Measurements from ENCODE around the gene CTIF. TPM values are rescaled to one million over a fixed set of nuclear protein-coding genes. Genes with fewer than 3 reads are reported as not detected.
A peak's percentile ranks its signal among the peaks of the same experiment; 100 is the strongest.

The CTIF gene
- total RNA-seq, 1 donor from 2014 or later = 24.9 TPM

DNA sequence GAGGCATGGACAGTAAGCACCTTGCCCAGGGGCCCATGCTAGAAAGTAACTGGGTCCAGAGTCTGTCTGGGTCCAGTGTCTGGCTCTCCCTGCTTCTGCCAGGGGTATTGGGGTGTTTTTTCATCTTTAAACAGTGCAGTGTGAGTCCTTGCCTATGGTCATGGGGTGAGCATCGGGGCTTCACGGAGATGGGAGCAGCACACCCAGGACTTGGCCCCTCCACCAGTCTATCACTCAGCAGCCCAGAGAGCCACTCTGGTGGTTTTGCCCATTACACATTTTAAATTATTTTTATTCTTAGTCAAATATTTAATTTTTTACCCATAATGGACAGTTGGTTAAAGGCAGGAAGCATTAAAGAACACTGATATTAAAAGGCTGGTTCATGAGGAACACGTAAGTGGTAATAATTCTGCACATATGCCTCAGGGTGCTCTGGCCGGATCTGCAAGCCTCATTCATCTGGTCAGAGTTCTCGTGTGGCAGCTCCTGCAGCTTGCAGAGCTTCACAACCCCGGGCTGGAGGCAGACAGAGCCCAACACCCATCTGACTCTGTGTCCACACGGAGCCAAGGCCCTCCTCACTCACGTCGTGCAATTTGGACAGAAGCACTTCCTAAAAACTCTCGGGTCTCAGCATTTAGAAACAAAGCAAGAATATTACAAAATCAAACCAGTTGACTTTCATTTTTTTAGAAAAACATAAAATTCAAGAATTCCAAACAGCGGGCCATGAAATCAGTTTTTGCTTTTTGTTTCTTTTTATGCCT is 204.1 kb downstream of the CTIF start:
- DNase-seq (ENCODE audit: low read depth) = peak; percentile 32

DNA sequence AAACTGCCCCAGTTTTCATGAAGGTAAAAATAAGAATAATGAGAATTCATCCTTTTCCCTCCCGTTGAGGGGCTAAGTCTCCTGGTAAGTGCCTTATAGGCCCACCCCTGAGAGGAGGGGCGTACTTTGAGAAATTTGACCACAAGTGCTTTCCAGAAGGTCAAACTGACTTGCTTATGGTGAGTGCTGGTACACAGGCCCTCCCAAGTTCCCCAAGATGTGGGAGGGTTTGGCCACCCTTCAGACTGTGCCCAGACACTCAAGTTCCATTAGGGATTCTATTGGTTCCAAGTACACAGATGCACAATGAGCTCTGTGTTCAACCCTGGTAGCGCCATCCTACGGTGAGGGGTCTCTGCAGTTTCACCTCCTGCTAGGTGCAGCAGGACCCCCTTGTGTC is 205.1 kb downstream of the CTIF start:
- DNase-seq (ENCODE audit: low read depth) = no peak

DNA sequence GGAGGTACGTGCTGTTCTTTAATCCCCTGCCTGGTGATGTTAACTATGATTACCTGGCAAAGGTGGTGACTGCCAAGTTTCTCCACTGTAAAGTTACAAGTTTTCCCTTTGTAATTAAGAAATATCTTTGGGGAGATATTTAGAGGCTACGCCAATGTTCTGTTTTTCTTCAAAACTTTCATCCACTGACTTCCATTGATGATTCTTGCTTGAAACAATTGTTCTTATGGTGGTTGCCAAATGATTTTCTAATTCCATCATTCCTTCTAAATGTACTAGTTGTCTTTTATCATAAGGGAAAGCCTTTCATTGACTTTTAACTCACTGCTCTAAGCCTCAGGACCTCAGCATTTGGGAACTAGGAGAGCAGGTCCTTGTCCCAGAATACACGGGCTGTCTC is 206.5 kb downstream of the CTIF start:
- DNase-seq (ENCODE audit: low read depth) = no peak

DNA sequence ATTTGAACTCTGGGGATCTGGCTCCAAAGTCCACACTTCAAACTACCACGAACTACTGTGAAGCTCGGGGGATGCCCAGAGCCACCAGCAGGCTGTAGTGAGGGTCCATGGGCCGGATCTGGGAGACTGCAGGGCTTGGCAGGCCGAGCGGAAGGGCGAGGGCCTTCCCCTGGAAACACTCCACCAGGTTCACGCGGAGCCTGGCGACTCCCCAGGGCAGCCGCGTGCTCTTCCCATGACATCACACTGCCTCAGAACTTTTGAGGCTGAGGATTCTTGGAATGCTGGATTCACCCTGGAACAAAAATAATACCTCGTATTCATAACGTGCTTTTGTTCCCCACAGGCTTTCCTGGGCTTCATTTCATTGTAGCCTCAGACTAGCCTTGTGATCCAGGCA is 210.9 kb downstream of the CTIF start:
- DNase-seq (ENCODE audit: low read depth) = peak; percentile 83

DNA sequence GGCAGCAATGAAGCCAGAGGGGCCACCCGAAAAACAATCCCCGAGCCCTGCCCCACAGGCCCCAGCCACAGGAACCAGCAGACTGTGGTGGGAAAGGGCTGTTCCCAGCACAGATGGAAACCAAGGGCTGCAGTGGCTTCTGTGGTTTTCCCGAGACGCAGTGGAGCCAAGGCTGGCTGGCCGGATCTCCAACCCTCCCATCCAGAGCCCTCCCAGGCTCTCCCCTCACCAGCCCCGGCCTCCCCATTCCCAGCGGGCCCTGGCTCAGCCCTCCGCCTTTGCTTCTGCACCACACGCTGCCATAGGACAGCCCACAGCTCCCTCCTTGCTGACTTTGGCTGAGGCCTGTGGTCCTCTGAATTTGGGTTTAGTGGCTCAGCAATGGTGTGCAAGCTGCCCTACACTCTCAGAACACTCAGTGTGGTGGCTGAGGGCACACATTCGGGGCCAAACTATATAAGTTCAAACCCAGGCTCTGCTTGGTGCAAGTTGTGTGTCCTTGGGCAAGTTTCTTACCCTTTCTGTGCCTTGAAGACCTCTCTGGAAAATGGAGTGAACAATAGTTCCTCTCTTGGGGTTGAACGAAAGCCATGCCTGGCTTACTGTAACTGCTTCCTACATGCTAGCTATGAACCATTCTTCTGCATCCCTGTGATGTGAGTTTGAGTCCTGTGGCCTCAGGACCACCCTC is 211.8 kb downstream of the CTIF start:
- peak; percentile 90 for DNase-seq (ENCODE audit: low read depth)

DNA sequence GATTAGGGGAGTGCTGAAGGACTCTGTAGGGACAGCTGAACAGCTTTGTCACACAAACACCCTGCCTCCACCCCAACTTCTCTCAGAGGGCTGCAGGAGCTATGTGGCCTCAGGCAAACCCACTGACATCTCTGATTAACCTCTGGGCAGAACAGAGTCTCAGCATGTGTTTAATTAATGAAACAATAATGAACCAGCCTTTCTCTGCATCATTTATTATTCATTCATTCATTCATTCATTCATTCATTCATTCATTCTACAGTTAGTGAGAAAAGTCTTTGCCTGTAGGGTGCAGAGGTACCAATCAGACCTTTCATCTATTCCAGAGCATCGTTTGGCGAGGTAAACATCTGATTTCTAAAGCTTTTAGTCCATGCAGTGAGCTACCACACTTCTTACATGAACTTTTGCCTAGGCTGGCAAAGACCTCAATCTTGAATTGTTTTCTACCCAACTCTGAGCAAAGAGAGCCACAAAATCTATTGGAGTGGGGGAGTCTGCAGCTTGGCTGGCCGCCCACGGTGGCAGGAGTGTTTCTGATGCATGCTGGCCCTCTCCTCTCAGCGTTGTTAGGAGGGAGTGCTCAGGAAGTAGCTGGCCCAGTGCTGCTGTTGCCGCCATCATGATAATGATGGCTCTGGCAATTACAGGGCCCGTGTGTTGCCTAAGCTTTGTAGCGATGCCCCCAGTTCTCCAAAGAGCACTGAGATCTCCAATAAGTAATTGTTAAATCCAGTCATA is 213.1 kb downstream of the CTIF start:
- DNase-seq (ENCODE audit: low read depth) = no peak

DNA sequence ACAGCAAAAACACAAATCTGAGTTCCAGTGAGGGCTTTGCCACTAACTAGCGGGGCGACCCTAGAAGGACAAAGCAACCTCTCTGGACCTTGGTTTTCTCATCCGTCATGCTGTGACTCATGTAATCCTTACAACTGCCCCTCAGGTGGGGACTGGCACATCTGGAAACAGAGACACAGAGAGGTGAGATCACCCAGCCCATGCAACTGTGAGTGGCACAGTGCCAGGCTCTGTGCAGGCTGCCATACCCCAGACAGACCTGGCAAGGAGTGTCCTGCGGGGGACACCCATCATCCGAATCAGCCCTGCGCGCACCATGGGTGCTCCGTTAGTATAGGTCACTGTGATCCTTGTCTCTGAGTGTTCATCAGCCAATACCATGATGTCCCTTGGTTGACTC is 213.6 kb downstream of the CTIF start:
- DNase-seq (ENCODE audit: low read depth) = no peak

DNA sequence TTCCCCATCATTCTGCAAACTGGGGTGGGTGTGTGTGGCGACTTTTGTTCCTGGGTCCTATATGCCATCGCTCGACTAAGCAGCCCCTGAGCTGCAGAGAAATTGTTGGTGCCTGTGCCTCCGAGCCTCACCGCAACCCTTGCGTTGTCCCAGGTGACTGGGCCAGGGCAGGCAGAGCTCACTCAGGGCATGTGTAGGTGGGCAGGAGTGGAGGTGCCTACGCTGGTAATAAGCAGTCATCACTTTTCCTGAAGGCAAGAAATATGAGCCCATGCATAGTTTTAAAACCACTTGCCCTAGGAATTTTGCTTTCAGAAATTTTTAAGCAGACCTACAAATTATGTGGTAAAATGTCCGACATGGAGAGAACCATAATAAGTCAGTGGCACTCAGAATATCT is 214.1 kb downstream of the CTIF start:
- no peak for DNase-seq (ENCODE audit: low read depth)

DNA sequence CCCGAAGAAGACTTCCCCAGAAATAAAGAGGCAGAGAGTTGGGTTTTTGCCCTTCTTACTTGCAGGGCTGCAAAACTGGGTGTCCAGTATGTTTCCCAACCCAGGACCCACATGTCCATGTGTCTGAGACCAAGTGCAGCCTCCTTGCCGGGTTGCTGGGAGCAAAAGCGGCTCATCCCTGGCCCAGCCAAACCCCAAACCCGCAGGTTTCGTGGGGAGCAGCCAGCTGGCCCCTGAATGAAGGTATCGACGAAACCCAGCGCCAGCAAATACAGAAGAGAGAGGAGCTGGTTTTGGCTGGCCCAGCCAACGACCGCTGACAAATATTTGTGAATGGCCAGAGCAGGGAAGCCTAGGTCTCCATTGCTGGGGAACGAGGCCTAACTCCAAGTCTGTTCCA is 214.9 kb downstream of the CTIF start:
- DNase-seq (ENCODE audit: low read depth) = no peak

DNA sequence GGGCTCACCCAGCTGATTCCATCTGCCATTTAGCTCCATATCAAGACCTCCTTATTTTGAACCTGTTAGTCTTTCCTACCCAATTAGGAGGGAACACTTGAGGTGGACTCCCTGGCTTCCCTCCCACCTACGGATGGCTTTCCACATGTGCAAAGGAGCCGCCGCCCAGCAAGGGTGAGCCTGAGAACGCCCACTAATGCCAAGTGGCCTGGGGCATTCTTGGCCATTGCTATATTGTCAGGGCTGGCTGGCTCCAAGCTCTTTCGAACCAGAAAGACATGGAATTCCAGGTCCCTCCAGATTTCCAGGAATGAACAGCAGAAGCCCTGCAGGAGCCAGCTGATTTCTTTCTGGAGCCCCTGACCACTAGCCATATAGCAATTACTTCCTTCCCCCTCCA is 215.7 kb downstream of the CTIF start:
- DNase-seq (ENCODE audit: low read depth) = no peak

DNA sequence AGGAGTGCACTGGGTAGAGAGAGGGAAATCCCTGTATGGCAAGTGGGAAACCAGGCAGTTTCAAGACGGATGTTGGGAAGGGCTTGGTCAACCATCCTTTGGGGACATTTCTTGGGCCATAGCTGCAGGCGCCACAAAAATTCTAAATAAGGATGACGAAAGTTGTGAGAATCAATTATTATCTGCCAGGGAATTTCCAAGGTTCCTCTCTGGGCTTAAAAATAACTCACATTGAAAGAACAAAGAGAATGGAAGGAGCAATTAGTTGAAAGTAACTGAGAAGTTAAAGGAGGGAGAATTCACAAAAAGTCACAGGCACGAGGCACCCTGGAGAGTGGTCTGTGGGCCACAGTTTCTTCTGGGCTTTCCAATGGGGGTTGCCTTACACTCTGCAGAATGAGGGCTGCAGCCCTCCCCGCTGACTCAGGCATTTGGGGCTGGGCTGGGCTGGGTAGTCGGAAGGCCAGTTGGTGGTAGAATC is 216.2 kb downstream of the CTIF start:
- DNase-seq (ENCODE audit: low read depth) = no peak

DNA sequence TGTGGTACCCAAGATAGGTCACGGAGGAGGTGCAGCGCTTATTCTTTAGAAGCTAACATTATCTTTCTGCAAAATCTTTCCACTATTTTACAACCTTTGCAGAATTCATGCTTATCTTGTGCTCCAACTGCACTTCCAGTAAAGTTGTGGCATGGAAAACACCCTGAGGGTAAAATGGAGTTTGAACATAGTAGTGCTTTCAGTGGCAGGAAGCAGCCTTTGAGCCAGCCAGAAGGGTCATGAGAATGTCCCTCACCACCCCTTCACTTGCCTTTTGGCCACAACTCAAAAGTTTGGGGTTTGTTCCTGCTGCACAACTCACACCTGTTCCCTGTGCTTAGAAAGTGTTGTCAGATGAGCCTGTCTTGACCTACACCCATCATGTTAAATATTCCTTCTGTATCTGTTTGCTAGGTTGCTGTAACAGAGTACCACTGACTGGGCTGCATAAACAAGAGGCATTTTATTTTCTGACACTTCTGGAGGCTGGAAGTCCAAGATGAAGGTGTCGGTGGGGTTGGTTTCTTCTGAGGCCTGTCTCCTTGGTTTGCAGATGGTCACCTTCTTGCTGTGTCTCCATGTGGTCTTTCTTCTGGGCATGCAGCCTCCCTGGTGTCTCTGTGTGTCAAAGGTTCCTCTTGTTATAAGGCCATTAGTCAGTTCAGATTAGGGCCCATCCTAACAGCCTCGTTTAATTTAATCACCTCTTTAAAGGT is 217.8 kb downstream of the CTIF start:
- no peak for DNase-seq (ENCODE audit: low read depth)

DNA sequence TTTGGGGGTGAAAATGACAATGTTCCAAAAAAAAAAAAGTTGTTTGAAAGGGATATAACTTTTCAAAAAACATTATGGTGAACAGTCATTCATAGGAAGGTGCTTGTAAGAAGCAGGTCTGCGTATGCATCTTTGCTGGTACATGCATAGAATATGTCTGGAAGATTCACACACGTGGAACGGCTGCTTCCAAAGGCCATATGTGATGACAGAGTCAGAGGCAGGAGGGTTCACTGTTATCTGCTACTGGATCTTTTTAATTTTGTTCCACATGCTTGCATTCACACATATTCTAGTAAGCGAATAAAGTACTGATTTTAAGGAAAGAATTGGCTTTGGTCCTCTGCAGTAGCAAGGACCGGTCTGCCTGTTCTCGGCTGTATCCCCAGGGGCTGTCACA is 218.5 kb downstream of the CTIF start:
- DNase-seq (ENCODE audit: low read depth) = no peak

DNA sequence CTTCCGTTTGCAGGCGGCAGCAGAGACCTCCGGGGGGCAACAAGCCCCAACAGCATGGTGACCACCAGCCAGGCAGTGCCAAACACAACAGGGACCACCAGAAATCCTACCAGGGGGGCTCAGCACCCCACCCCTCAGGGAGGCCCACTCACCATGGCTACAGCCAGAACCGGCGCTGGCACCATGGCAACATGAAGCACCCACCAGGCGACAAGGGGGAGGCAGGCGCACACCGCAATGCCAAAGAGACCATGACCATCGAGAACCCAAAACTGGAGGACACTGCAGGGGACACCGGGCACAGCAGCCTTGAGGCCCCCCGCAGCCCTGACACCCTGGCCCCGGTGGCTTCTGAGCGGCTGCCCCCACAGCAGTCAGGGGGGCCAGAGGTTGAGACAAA is 219.1 kb downstream of the CTIF start:
- DNase-seq (ENCODE audit: low read depth) = no peak

DNA sequence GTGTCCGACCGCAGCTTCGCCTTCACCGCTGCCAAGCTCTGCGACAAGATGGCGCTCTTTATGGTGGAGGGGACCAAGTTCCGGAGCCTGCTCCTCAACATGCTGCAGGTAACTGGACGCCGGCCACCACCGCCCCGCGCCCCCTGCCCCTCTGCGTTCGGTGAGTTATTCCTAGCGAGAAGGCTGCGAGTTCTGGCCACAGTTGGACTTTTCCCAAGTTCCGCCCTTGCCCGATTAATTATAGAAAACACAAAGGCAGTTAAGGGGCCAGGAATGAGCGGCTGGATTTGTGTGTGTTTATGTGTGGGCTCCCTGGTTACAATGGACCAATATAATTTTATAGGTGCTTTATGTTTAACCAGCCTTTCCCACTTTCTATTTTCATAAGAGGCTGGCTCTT is 222.8 kb downstream of the CTIF start:
- no peak for DNase-seq (ENCODE audit: low read depth)

DNA sequence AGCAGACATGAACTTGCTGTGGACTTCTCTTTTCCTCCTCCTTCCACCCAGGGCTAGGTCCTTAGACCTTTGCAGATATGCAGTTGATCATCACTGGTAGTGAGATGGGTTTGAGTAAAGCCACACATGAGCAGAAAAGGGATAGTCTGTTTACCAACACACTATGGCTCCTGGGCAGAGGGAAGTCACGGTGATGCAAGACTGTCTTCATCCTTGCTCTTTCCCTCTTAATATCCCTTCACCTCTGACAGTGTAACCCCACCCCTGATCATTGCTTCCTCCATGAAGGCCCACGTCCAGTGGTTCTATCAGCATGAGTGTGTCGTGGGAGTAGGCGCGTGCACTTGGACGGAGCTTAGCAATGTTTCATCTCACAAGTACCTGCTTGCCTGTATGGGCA is 223.2 kb downstream of the CTIF start:
- no peak for DNase-seq (ENCODE audit: low read depth)

DNA sequence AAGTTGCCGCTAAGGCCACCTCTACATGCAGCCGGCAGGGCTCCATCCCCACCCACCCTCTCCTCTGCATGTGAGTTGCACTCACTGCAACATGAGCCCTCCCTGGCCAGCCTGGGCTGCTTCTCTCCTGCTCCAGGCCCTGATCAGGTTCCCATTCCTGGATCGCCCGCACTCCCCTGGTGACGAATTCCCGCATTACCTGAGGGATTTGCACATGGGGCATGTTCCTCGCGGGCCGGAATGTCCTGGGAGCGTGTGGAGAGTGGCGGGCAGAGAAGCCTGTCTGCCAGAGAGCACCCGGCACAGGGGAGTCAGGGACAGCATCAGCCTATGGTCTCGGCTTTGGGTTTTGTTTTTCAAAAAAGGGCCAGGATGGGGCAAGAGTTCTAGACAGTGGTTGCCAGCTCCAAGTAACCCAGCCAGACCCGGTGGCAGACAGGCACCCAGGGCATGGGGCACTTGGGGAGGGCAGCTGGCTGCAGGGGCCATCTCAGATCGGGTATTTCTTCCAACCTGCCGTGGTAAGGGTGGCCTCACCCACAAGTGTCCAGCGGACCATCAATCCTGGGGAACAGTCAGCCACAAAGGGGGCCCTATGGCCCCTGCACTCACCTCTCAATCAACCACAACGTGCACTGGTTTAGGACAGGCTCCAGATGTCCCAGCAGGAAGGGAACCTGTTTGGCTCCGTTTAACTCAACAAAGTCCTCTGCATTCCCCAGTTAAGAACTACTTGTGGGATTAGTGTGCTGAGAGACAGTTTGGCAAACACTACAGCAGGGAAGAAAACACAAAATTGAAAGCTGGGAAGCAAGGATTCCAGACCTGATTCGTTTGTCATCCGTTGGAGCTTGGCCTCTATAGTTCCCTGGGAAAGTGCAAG is 224.2 kb downstream of the CTIF start:
- no peak for DNase-seq (ENCODE audit: low read depth)

DNA sequence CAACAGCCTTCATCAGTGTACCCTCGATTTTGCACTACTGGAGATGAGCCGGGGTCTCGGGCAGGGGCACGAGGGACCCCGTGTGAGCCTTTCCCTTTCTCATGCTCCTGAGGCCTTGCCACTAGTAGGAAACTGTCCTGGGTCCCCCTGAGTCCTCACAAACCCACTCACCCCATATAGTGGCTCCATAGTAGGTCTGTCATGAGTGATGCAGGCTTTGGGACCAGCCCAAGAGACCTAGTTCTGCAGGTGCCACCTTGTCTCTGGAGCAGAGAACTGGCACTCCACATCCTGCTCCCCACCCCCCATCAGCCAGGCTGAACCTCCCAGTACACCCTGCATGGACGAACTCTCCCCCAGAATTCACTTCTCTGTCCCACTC is 224.9 kb downstream of the CTIF start:
- no peak for DNase-seq (ENCODE audit: low read depth)

DNA sequence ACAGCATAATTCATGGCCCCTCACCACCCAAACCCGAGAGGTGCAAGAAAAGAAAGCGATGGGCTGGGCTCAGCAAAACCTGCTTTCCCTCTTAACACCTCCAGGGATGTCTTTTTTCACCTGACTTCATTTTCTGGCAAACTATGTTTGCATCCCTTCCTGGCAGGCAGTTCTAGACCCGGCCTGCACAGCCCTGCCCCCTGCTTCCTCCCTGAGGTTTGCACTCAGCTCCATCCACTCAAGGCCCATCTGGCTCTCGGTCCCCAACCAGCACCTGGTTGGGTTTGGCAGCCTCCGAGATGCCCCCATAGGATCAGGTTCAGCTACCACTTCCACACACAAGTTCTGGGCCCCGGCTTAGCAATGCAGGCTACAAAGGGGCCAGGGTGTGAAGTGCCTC is 226.2 kb downstream of the CTIF start:
- no peak for DNase-seq (ENCODE audit: low read depth)

DNA sequence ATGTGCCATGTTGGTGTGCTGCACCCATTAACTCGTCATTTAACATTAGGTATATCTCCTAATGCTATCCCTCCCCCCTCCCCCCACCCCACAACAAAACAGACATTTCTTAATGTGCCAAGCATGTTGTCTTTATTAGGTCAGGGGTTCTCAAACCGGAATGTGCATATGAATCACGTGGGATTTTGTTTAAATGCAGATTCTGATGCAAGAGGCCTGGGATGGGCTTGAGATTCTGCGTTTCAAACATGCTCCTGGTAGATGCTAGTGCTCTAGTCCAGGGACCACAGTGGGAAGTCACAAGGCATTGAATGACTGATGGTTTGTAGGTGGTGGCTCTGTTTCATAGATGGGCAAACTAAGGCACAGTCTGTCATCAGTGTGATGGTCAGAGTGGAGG is 227.2 kb downstream of the CTIF start:
- DNase-seq (ENCODE audit: low read depth) = no peak

DNA sequence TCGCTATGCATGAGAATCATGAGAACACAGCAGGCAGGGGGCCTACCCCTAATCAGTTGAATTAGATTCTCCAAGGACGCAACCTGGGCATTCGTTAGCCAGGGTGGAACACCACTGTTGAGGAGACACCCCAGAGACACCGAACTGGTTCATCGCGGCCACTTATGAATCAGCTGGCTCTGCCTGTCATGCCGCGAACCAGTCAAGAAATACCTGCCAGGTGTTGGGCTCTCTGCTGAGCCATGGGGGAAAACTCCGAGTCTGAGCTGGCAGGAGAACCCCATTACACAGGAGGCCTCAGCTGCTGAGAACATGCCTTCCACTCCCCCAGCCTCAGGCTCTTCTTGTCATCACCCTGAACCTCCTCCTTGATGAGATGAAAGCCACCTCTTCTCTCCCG is 227.7 kb downstream of the CTIF start:
- DNase-seq (ENCODE audit: low read depth) = no peak

All from myocyte (in vitro differentiated cells).